Right cardiac atrium (tissue), 5 donors: ENCODE measurements around the gene SMOC2. TPM values are rescaled to one million over a fixed set of nuclear protein-coding genes. Genes with fewer than 3 reads are reported as not detected.

Experiments used
- ATAC-seq, 2 donors: fragments of 200-7000 bp; cut with Tn5 transposase; one replicate each; pipeline versions ENCODE4 v1.8.0 to v1.9.1; 2020; ENCODE audit warnings: moderate library complexity in 2 of 2, mild to moderate bottlenecking in 1 of 2
- DNase-seq, 3 donors: peaks; one replicate each; pipeline ENCODE4 v3.0.0-alpha.2; 2020
- H3K27ac ChIP-seq: one replicate; pipeline ENCODE4 v1.5.1; 2013; ENCODE audit warnings: mild to moderate bottlenecking, low read length, control low read depth, moderate library complexity
- H3K27me3 ChIP-seq: one replicate; pipeline ENCODE4 v1.6.1; 2013; ENCODE audit not compliant: control insufficient read depth, insufficient read depth
- H3K4me1 ChIP-seq: one replicate; pipeline ENCODE4 v1.6.1; 2013; ENCODE audit warnings: low read length; ENCODE audit not compliant: control insufficient read depth, insufficient read depth
- H3K4me3 ChIP-seq: one replicate; pipeline ENCODE4 v1.5.1; 2013; ENCODE audit warnings: low read length, control low read depth
- H3K9me3 ChIP-seq: one replicate; pipeline ENCODE4 v1.6.1; 2013; ENCODE audit warnings: low read length; ENCODE audit not compliant: control insufficient read depth
- WGBS: extraction: QIAGEN DNeasy Blood & Tissue Kit; methylation state at CpG from one replicate; pipeline ENCODE4 v1.1.7; 2013; 5-methylcytosine and 5-hydroxymethylcytosine counted together
- intact Hi-C, 4 donors: fragments of 100-400 bp; cut with DNase I; formaldehyde crosslinking; loops; one replicate each; pipeline versions ENCODE4 v1.11.0 to v1.14.0; 2022 to 2023
- polyA plus RNA-seq: library from polyadenylated mRNA; stranded (reverse); fragments of 200-250 nt; gene quantifications from one replicate; pipeline ENCODE4 v1.2.3, GENCODE V29; 2013
- total RNA-seq, 4 donors: library from RNA; stranded (reverse); fragmentation: NEBNext Ultra II Directional; extraction: Animal tissue kit (Norgen Biotek cat#: 25700); gene quantifications; one replicate each; pipeline ENCODE4 v1.2.1, GENCODE V29; 2021
- donor health status: healthy with polysubstance abuse.
- donor health status: DM: no; HTN: yes; CAD: no.
- donor health status: DM: no; HTN: no; CAD: no.
- donor health status: DM: no; HTN: yes; CAD: no; lungs with severe emphysema.
- donor health status: DM: yes; HTN: yes; CAD: no.

SMOC2 gene
- total and polyA plus RNA-seq, 5 donors = 6.0 to 16.7 (median 10.9) TPM

DNA sequence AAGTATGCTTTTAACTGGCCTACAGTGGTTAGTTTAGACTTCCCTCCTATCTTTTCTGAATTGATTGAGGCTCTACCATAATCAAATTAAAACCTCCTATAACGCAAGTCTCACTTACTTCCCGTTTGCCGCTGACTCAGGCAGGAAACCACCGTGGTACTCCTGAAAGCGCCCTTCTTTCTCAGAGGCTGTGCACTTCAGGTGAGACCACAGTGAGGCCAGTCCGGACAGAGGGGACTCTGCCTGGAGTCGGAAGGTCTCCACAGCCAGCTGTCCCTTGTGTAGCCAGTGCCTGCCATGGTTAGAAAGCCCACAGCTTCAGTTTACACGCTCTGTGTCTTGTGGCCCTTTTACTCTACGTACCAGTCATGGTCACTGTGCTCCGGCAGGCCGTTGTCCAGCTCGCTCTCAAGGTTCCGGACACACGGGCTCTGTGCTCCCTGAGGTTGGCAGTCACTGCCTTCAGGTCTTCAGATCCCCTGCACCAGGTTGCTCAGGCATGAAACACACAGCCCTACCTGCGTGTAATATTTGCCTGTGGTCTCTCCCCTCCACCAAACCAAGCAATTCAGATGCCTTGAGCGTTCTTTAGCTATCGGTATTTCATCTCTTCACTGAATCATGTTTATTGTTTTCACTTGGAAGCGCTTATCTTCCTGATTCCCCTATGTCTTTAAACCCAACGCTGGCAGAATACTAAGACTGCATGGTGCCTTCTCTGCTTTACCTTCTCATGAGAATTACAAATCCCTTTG, 178.8 kb downstream of the SMOC2 start:
- no peak overlapping the region for H3K4me3 ChIP-seq
- no peak overlapping the region for H3K27ac ChIP-seq
- no peaks in the 10 kb centered on the region for H3K27me3 ChIP-seq
- intact Hi-C loops = loop anchor here in 1 of 4 donors (5.0 kb wide), 1 partner anchor 263 kb away; no protein-coding TSS in a partner anchor
- no peaks in the 10 kb centered on the region for H3K4me1 ChIP-seq
- H3K9me3 ChIP-seq = no peaks in the 10 kb centered on the region
- 71% methylated on average over 19 of the region's 19 CpGs for WGBS
- ATAC-seq (no peak), DNase-seq (no peak)

DNA sequence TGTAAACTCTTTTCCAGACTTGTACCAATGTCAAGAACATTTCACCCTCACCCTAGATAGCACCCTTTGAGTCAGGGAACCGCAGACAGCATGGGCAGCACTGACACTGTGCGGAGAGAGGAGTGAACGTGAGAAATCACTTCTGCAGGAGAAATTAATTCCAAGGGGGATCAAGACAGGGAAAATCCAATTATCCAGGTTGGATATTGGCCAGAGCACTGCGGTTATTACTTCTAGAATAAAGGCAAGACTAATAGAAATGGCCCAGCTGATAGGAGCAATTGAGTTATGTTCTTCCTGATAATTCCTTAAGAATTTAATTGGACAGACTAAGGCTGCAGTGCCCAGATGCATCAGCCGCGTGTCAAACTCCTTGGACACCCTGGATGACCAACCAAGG, 179.6 kb downstream of the SMOC2 start:
- WGBS = 60% methylated on average over 6 of the region's 6 CpGs
- no peaks in the 10 kb centered on the region for H3K4me1 ChIP-seq
- intact Hi-C loops = no loop called here
- no peak overlapping the region for H3K27ac ChIP-seq
- ATAC-seq (no peak), DNase-seq (no peak)
- H3K4me3 ChIP-seq = no peak overlapping the region
- H3K27me3 ChIP-seq = no peaks in the 10 kb centered on the region
- H3K9me3 ChIP-seq = no peaks in the 10 kb centered on the region

DNA sequence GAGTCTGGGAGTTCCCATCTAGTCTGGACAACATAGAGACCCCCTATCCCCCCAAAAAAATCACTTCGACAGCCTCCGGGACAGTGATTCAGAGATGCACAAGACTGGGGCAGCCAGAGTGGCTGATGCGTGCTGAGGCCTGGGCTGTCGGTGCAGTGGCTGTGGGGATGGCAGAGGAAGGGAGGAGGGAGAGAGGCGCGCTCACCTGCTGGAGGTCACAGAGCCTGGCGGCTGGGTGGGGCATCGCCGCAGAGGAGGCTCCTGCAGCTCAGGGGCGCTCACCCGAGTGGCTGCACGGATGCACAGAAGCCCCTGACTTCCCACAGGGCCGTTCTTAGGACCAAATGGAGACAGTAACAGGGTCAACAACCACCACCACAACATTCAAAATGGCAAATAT, 182.8 kb downstream of the SMOC2 start:
- Histone ChIP-seq H3K9me3 (no peaks in the 10 kb centered on the region), H3K4me3 (no peak overlapping the region), H3K27me3 (no peaks in the 10 kb centered on the region), H3K27ac (no peak overlapping the region), H3K4me1 (no peaks in the 10 kb centered on the region)
- DNase-seq (no peak), ATAC-seq (peak in 1 of 2 donors; percentile 25)
- intact Hi-C loops = no loop called here
- WGBS = 85% methylated on average over 13 of the region's 13 CpGs

DNA sequence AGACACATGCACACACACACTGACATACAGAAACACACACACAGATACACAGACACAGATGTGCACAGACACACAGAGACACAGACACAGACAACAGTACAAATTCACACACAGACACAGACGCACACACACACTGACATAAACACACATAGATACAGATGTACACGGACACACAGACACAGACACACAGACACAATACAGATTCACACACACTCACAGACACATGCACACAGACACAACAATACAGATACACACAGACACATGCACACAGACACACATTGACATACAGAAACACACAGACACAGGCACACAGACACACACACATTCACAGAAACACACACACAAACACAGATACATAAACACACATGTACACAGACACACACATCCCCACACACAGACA, 183.6 kb downstream of the SMOC2 start:
- intact Hi-C loops = no loop called here
- ATAC-seq = no peak

DNA sequence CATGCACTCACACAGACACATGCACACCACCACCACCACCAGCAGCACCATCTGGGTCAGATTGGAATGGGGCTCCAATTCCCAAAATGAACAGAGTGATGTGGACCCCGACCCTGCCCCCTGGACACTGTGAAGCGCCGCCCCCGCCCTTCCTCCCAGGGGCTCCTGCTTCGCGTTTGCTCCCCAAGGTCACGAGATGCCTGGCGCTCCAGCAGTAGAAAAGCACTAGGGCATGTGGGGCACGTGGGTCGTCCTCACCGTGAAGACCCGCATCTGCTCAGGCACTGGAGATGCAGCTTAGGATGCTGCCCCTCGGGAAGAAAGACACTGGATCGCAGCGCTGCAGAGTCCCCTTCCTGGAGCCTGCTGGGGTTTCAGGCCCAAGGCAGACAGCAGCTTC, 184.0 kb downstream of the SMOC2 start:
- DNase-seq (peak in 1 of 3 donors; percentile 61), ATAC-seq (no peak)
- H3K4me3 ChIP-seq = no peak overlapping the region
- intact Hi-C loops = no loop called here
- H3K27me3 ChIP-seq = no peaks in the 10 kb centered on the region
- H3K9me3 ChIP-seq = no peaks in the 10 kb centered on the region
- H3K4me1 ChIP-seq = no peaks in the 10 kb centered on the region
- no peak overlapping the region for H3K27ac ChIP-seq
- WGBS = 91% methylated on average over 15 of the region's 15 CpGs

More for the DNA sequence above, 183.6 kb downstream of the SMOC2 start:
- 92% methylated on average over 2 of the region's 2 CpGs for WGBS
- no peak overlapping the region for H3K4me3 ChIP-seq
- H3K9me3 ChIP-seq = no peaks in the 10 kb centered on the region
- no peak overlapping the region for H3K27ac ChIP-seq
- H3K27me3 ChIP-seq = no peaks in the 10 kb centered on the region
- H3K4me1 ChIP-seq = no peaks in the 10 kb centered on the region
- DNase-seq = no peak

DNA sequence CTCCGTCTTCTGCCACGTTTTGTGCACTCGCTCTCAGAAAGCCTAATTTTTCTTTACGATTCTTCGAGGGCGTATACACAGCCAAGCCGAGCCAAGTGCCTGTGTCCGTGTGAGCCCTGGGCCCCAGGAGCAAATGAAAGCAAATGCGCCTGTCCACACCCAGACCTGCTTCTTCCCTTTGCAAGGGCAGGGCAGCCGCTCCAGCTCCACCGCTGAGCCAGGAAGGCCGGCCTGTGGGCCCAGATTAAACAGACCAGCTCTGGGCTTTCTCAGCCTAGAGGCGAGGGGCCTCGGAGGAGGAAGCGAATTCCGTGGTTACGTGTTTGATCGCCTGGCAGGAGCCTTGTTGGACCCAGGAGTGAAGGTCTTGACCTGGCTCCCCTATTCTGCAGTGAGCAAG, 184.6 kb downstream of the SMOC2 start:
- Histone ChIP-seq H3K4me3 (no peak overlapping the region), H3K4me1 (no peaks in the 10 kb centered on the region), H3K9me3 (no peaks in the 10 kb centered on the region), H3K27ac (no peak overlapping the region), H3K27me3 (no peaks in the 10 kb centered on the region)
- intact Hi-C loops = no loop called here
- no peak for DNase-seq
- ATAC-seq = no peak
- 83% methylated on average over 18 of the region's 18 CpGs for WGBS

DNA sequence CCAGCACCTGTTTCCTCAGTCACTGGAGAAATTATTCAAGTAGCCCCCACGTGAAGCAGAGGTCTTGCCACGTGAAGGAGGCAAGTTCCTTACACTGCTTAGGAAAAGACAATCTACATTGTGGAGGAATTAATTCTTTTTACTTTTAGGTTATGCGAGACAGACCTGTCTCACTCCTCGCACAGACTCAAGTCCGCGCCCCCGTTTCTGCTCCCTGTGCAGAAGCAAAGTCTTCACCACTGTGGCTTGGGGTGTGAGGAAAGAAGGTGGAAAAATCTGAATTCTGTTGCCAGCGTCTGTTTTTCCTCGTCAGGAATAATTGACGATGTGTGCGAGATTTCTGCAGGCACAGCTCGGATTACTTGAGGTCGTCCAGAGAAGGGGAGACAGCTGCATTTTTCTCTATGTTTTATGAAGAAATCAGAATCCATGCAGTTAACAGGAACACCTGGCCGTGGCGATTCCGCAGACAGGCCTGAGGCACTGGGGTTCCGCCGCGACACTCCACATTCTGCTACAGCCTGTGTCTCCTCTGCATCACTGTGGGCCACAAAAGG, 185.1 kb downstream of the SMOC2 start:
- Histone ChIP-seq H3K9me3 (no peaks in the 10 kb centered on the region), H3K4me1 (no peaks in the 10 kb centered on the region), H3K4me3 (no peak overlapping the region), H3K27ac (no peak overlapping the region), H3K27me3 (no peaks in the 10 kb centered on the region)
- 85% methylated on average over 19 of the region's 19 CpGs for WGBS
- intact Hi-C loops = no loop called here
- ATAC-seq (no peak), DNase-seq (no peak)

DNA sequence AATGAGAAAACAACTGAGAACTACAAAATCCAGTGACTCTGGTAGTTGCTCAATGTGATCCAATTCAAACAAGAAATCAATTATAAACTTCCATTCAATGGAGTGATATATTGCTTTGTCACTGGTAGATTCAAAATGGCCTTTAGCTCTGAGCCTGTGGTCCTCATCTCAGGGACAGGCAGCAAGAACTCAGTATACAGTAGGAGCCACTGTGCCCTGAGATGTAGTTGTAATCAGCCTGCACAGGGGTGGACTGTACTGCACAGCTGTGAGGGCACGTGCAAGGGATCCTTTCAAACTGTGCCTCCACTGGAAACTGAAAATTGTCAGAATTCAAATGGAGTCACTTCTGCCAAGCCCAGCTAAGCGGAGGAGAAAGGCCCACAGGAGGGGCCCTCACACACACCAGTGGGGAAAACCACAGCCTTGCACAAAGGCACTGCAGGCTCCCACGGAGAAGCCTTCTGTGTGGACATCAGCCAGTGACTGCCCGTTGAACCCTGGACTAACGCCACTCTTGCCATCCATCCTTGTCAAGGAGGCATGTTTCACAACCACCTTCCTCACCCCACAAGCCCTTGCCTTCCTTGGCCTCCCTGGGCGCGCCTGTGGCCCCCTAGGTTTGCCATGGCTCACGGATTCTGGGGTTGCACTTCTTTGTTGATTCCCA, 186.7 kb downstream of the SMOC2 start:
- WGBS = 85% methylated on average over 8 of the region's 8 CpGs
- no peak overlapping the region for H3K4me3 ChIP-seq
- DNase-seq = no peak
- no peaks in the 10 kb centered on the region for H3K27me3 ChIP-seq
- no peaks in the 10 kb centered on the region for H3K4me1 ChIP-seq
- intact Hi-C loops = no loop called here
- ATAC-seq = no peak
- no peaks in the 10 kb centered on the region for H3K9me3 ChIP-seq
- H3K27ac ChIP-seq = no peak overlapping the region

DNA sequence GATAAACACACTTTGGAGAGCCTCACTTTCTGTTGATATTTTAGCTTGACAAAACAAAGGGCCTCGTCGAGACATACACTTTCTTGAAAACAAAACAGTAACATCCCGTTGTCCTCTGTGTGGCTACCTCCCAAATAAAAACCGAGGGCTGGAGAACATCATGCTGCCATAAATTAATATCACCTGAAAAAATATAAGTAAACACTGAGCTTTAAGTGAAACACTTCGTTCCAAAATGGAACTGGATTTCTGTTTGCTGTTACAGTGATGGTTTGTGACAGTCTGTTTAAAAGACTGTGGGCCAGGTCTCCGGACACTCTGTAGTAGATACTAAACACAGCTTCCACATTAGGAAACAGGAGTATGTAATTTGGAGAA, 187.2 kb downstream of the SMOC2 start:
- Histone ChIP-seq H3K27ac (no peak overlapping the region), H3K27me3 (no peaks in the 10 kb centered on the region), H3K4me3 (no peak overlapping the region), H3K4me1 (no peaks in the 10 kb centered on the region), H3K9me3 (no peaks in the 10 kb centered on the region)
- 74% methylated on average over 6 of the region's 6 CpGs for WGBS
- ATAC-seq (no peak), DNase-seq (no peak)
- intact Hi-C loops = no loop called here

DNA sequence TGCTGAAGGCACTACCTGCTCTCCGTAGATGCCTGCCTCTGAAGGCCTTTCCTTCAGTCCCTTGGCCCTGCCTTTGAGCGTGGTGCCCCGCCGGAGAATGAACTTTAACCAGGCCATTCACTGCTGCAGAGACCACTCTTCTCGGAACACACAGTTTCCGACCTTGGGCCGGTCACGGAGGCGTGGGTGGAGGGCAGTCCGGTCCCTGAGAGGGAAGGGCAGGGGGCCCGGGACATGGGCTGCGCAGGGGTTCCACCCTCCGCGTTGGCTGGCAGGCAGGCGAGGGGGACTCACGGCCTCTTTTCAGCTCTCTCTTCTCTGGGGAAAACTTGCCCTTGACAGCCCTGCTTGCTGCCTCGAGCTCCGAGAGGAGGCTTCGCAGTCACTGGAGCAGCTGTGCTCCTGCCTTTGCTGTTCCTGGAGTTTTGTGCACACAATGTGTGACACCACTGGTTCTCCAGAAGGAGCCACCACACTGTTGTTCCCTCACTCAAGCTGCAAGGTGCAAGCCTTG, 187.8 kb downstream of the SMOC2 start:
- DNase-seq (no peak), ATAC-seq (no peak)
- intact Hi-C loops = no loop called here
- H3K4me1 ChIP-seq = no peaks in the 10 kb centered on the region
- H3K9me3 ChIP-seq = no peaks in the 10 kb centered on the region
- no peak overlapping the region for H3K4me3 ChIP-seq
- no peak overlapping the region for H3K27ac ChIP-seq
- 91% methylated on average over 19 of the region's 19 CpGs for WGBS
- no peaks in the 10 kb centered on the region for H3K27me3 ChIP-seq

DNA sequence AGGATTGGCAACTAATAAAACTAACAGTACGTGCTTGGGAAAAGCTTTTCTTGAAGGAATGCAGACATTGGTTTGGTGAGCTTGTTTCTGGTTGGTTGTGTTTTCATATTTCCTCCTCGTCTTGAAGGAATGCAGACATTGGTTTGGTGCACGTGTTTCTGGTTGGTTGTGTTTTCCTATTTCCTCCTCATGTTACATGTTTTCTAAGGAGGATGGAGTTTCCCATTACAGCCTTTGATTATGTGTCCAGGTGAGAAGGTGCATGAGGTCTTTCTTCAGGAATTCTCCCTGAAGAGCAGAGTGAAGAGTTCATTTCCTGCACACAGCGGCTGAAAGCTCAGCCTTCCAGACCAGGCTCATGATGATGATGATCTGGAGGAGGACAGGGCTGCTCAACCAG, 190.6 kb downstream of the SMOC2 start:
- ATAC-seq = no peak
- H3K27me3 ChIP-seq = no peaks in the 10 kb centered on the region
- H3K4me3 ChIP-seq = no peak overlapping the region
- H3K4me1 ChIP-seq = no peaks in the 10 kb centered on the region
- no peaks in the 10 kb centered on the region for H3K9me3 ChIP-seq
- intact Hi-C loops = no loop called here
- 78% methylated on average over 4 of the region's 4 CpGs for WGBS
- H3K27ac ChIP-seq = no peak overlapping the region
- no peak for DNase-seq
